ENCODE measurements around the gene CTIF. TPM values are rescaled to one million over a fixed set of nuclear protein-coding genes. Genes with fewer than 3 reads are reported as not detected.

The CTIF gene
- total and polyA plus RNA-seq, 2 experiments from 2014 or later, result 8.6 to 14.4 TPM

GRCh38 chr18:48778344-48779011, 239.6 kb downstream of the CTIF start:
- no peak overlapping the region for H3K4me2 ChIP-seq
- DNase-seq (ENCODE audit: low spot score) (no peak), ATAC-seq (no peak)
- no peaks in the 10 kb centered on the region for H3K9me3 Mint-ChIP-seq
- H3K9me2 ChIP-seq (ENCODE audit: insufficient read depth), result no peaks in the 10 kb centered on the region
- H3K4me1 ChIP-seq (ENCODE audit: insufficient read depth), result no peaks in the 10 kb centered on the region
- H2AFZ ChIP-seq, result no peak overlapping the region
- H3K27me3 ChIP-seq (ENCODE audit: insufficient read depth), result no peaks in the 10 kb centered on the region
- H3K27ac ChIP-seq (ENCODE audit: low read depth), result no peak overlapping the region
- peaks cover 10% of the 10 kb centered on the region for H3K27me3 Mint-ChIP-seq (ENCODE audit: insufficient read depth, low read depth, poor library complexity)
- no peaks in the 10 kb centered on the region for H3F3A ChIP-seq (replicated peaks; ENCODE audit: low read depth)
- TF ChIP-seq JUNB (IDR thresholded peaks at IDR 0.05; ENCODE audit: unreplicated experiment), result no peak
- TF ChIP-seq ZNF331 (CRISPR knock-in tag; IDR thresholded peaks at IDR 0.05; ENCODE audit: low read depth), result no peak
- no peak for TF ChIP-seq CREB1 (CRISPR knock-in tag; IDR thresholded peaks at IDR 0.05; ENCODE audit: low read depth)
- TF ChIP-seq ZNF462 (CRISPR knock-in tag; IDR thresholded peaks at IDR 0.05), result no peak
- no peak for TF ChIP-seq CTCF (conservative IDR thresholded peaks at IDR 0.05; ENCODE audit: low read depth in 2 of 2)
- TF ChIP-seq ETS1 (IDR thresholded peaks at IDR 0.05), result no peak
- TF ChIP-seq POLR2AphosphoS5 (IDR thresholded peaks at IDR 0.05; ENCODE audit: low read depth), result no peak
- H3K4me1 Mint-ChIP-seq, result peaks cover 20% of the 10 kb centered on the region; the same call in 2 of the 3 replicates
- no peaks in the 10 kb centered on the region for H3K36me3 ChIP-seq (ENCODE audit: insufficient read depth)
- H3K4me3 Mint-ChIP-seq, result no peak overlapping the region
- H3K36me3 Mint-ChIP-seq (ENCODE audit: low read depth), result no peaks in the 10 kb centered on the region; the same call in 2 of the 3 replicates
- H3K27ac Mint-ChIP-seq, result no peak overlapping the region
- H3K4me3 ChIP-seq, result no peak overlapping the region
- no peaks in the 10 kb centered on the region; the same call in none of the 2 replicates for H4K20me1 ChIP-seq (replicated peaks; ENCODE audit: insufficient read depth)
- H3K79me2 ChIP-seq (replicated peaks; ENCODE audit: insufficient read depth), result no peaks in the 10 kb centered on the region
